Activated T-helper 1 cell treated with anti-CD3 and anti-CD28 coated beads, Interleukin-2, amount 50 U/mL, for 16 hours (primary cell): ENCODE measurements around the gene DNASE2.

Source experiments
- DNase-seq, 2 donors: peaks; one replicate each; pipeline ENCODE4 v3.0.0-alpha.2; 2020; ENCODE audit warnings: low read depth in 1 of 2, low spot score in 1 of 2

DNASE2 gene

GRCh38 chr19:12886969-12887747 is 5.9 kb upstream of the DNASE2 start, which contains the start of gene KLF1:
Gene KLF1, minus strand, starts transcription at chr19:12887201. Its CDS starts 61 bp downstream, at chr19:12887140.
- no peak for DNase-seq

GRCh38 chr19:12886651-12886968 is 5.4 kb upstream of the DNASE2 start:
- no peak for DNase-seq

GRCh38 chr19:12885749-12886650 is 4.8 kb upstream of the DNASE2 start:
- no peak for DNase-seq

- DNase-seq = peak; percentile 80 to 81
Observed at GRCh38 chr19:12884926-12885748, 3.9 kb upstream of the DNASE2 start.

GRCh38 chr19:12884627-12884925 is 3.3 kb upstream of the DNASE2 start:
- no peak for DNase-seq

GRCh38 chr19:12884202-12884601 is 3.0 kb upstream of the DNASE2 start:
- no peak for DNase-seq

- no peak for DNase-seq
Observed at GRCh38 chr19:12882589-12882988, 1.3 kb upstream of the DNASE2 start.

GRCh38 chr19:12880551-12881171 is 588 bp downstream of the DNASE2 start:
- DNase-seq = no peak

GRCh38 chr19:12875086-12875485 is 6.2 kb downstream of the DNASE2 start:
- no peak for DNase-seq

GRCh38 chr19:12873891-12874745 is 7.1 kb downstream of the DNASE2 start:
- DNase-seq = no peak

- peak in 1 of 2 donors; percentile 42 for DNase-seq
Observed at GRCh38 chr19:12872941-12873890, 8.0 kb downstream of the DNASE2 start.

GRCh38 chr19:12872255-12872654 is 9.0 kb downstream of the DNASE2 start:
- no peak for DNase-seq

- no peak for DNase-seq
Observed at GRCh38 chr19:12871681-12872080, 9.6 kb downstream of the DNASE2 start.

GRCh38 chr19:12868540-12869112 is 12.6 kb downstream of the DNASE2 start:
- no peak for DNase-seq

GRCh38 chr19:12867120-12868099 is 13.8 kb downstream of the DNASE2 start:
- peak in 1 of 2 donors; percentile 42 for DNase-seq

- no peak for DNase-seq
Observed at GRCh38 chr19:12866416-12867119, 14.7 kb downstream of the DNASE2 start.
